Measurements from ENCODE around the gene EDA2R.

EDA2R gene

GRCh38 chrX:66638591-66639500 is at the start of gene EDA2R:
Gene EDA2R, minus strand, starts transcription at chrX:66639078. Its CDS starts 23,058 bp downstream, at chrX:66616020.
- no peak for DNase-seq

GRCh38 chrX:66684196-66684595 is 45.3 kb upstream of the EDA2R start:
- no peak for DNase-seq

GRCh38 chrX:66680451-66680850 is 41.6 kb upstream of the EDA2R start:
- DNase-seq = no peak

- no peak for DNase-seq
Measured at GRCh38 chrX:66677430-66677829, 38.6 kb upstream of the EDA2R start.

GRCh38 chrX:66676990-66677389 is 38.1 kb upstream of the EDA2R start:
- DNase-seq = no peak

- DNase-seq = no peak
Measured at GRCh38 chrX:66676413-66676812, 37.5 kb upstream of the EDA2R start.

GRCh38 chrX:66675541-66675940 is 36.7 kb upstream of the EDA2R start:
- DNase-seq = no peak

- no peak for DNase-seq
Measured at GRCh38 chrX:66674506-66674905, 35.6 kb upstream of the EDA2R start.

GRCh38 chrX:66672106-66672505 is 33.2 kb upstream of the EDA2R start:
- no peak for DNase-seq

GRCh38 chrX:66654411-66654810 is 15.5 kb upstream of the EDA2R start:
- DNase-seq = no peak

- no peak for DNase-seq
Measured at GRCh38 chrX:66635360-66635759, 3.5 kb downstream of the EDA2R start.

- DNase-seq = no peak
Measured at GRCh38 chrX:66634272-66634671, 4.6 kb downstream of the EDA2R start.

- DNase-seq = no peak
Measured at GRCh38 chrX:66633541-66633940, 5.3 kb downstream of the EDA2R start.

- DNase-seq = no peak
Measured at GRCh38 chrX:66632981-66633380, 5.9 kb downstream of the EDA2R start.

GRCh38 chrX:66632473-66632872 is 6.4 kb downstream of the EDA2R start:
- DNase-seq = no peak

- DNase-seq = no peak
Measured at GRCh38 chrX:66625525-66625924, 13.4 kb downstream of the EDA2R start.

- no peak for DNase-seq
Measured at GRCh38 chrX:66622209-66622608, 16.7 kb downstream of the EDA2R start.

- DNase-seq = no peak
Measured at GRCh38 chrX:66616944-66617343, 21.9 kb downstream of the EDA2R start.

- no peak for DNase-seq
Measured at GRCh38 chrX:66602381-66602938, 36.4 kb downstream of the EDA2R start.

GRCh38 chrX:66601522-66601921 is 37.4 kb downstream of the EDA2R start:
- DNase-seq = no peak

GRCh38 chrX:66579219-66579618 is 59.7 kb downstream of the EDA2R start:
- no peak for DNase-seq

GRCh38 chrX:66553973-66554372 is 84.9 kb downstream of the EDA2R start:
- no peak for DNase-seq

- no peak for DNase-seq
Measured at GRCh38 chrX:66547847-66548369, 91.0 kb downstream of the EDA2R start.

All from NCI-H2081 (cell line).